Panc1 (cell line): Measurements from ENCODE around the gene MOXD1. TPM values are rescaled to one million over a fixed set of nuclear protein-coding genes. Genes with fewer than 3 reads are reported as not detected.

ENCODE experiments used
- ATAC-seq: fragments of 200-7000 bp; cut with Tn5 transposase; 2 replicates; pipeline ENCODE4 v1.9.1; 2020; ENCODE audit warnings: mild to moderate bottlenecking, moderate library complexity
- BruUV-seq: library from RNA; stranded (reverse); fragments of 400-500 nt; replicated peaks from 2 replicates; lab custom pipeline; 2021; lab: Mats Ljungman, UMichigan
- CTCF ChIA-PET: fragments of 300-600 bp; sonication (Branson Sonifier 250); formaldehyde crosslinking; loops from one replicate; lab custom pipeline; 2022; ENCODE audit warnings: antibody characterized with exemption; lab: Charles Lee
- POLR2A ChIA-PET: fragments of 300-600 bp; sonication (Branson Sonifier 250); formaldehyde crosslinking; loops from one replicate; lab custom pipeline; 2022; ENCODE audit warnings: antibody characterized with exemption; lab: Charles Lee
- DNase-seq: peaks from one replicate; pipeline ENCODE4 v3.0.0-alpha.2; 2010; ENCODE audit warnings: low read depth, low spot score
- H3K27ac ChIP-seq: 2 replicates; pipeline ENCODE4 v1.5.1; 2011; ENCODE audit warnings: mild to moderate bottlenecking, low read length, inconsistent platforms
- H3K27me3 ChIP-seq: fragments of 200-500 bp; sonication (Bioruptor generic); 2 replicates; pipeline ENCODE4 v1.6.0; 2014; ENCODE audit warnings: low read length, inconsistent platforms; ENCODE audit not compliant: control insufficient read depth, insufficient read depth
- H3K36me3 ChIP-seq: fragments of 200-500 bp; sonication (Bioruptor generic); 2 replicates; pipeline ENCODE4 v1.5.1; 2014; ENCODE audit warnings: inconsistent platforms, mild to moderate bottlenecking, low read length, moderate library complexity; ENCODE audit not compliant: control insufficient read depth, insufficient read depth
- H3K4me1 ChIP-seq: 2 replicates; pipeline ENCODE4 v1.5.1; 2011; ENCODE audit warnings: inconsistent platforms, mild to moderate bottlenecking, low read length, moderate library complexity; ENCODE audit not compliant: control insufficient read depth, insufficient read depth
- H3K4me3 ChIP-seq, 2 experiments: 2 replicates each; pipeline ENCODE4 v1.5.1; 2011 to 2012; ENCODE audit warnings: low read depth in 2 of 2, low read length in 2 of 2, mild to moderate bottlenecking in 2 of 2, inconsistent platforms in 1 of 2, moderate library complexity in 1 of 2
- H3K9me3 ChIP-seq: fragments of 200-500 bp; sonication (Bioruptor generic); 2 replicates; pipeline ENCODE4 v1.5.1; 2014; ENCODE audit warnings: low read depth, mild to moderate bottlenecking, inconsistent platforms, low read length, moderate library complexity; ENCODE audit not compliant: control insufficient read depth, insufficient read depth
- CTCF ChIP-seq: fragments of 450-650 bp; IDR thresholded peaks from 2 replicates; pipeline ENCODE4 v1.5.1; 2017; ENCODE audit warnings: mild to moderate bottlenecking
- POLR2AphosphoS5 ChIP-seq: IDR thresholded peaks from 2 replicates; pipeline ENCODE4 v1.6.1; 2012; ENCODE audit warnings: mild to moderate bottlenecking, low read depth, low read length, moderate library complexity
- REST ChIP-seq, 2 experiments: IDR thresholded peaks; 2 replicates each; pipeline ENCODE4 v1.6.1; 2011 to 2012; ENCODE audit warnings: low read depth in 2 of 2, control low read depth in 1 of 2, low read length in 1 of 2, mild to moderate bottlenecking in 1 of 2, moderate library complexity in 1 of 2; ENCODE audit not compliant: insufficient read depth in 1 of 2
- SIN3A ChIP-seq: IDR thresholded peaks from 2 replicates; pipeline ENCODE4 v1.6.1; 2012; ENCODE audit warnings: low read depth, mild to moderate bottlenecking, low read length, moderate library complexity, borderline replicate concordance; ENCODE audit not compliant: insufficient read depth
- TCF7L2 ChIP-seq: IDR thresholded peaks from 2 replicates; pipeline ENCODE4 v1.6.1; 2011; ENCODE audit warnings: mild to moderate bottlenecking, low read depth, low read length, inconsistent platforms
- in situ Hi-C: cut with HindIII; loops from 2 replicates; pipeline ENCODE4 v1.10.0; 2016; ENCODE audit warnings: low sequenced_read_pairs, low pct_unique_long_range_greater_than_20kb
- intact Hi-C: fragments of 100-400 bp; cut with micrococcal nuclease; formaldehyde crosslinking; loops from one replicate; pipeline ENCODE4 v1.10.0; 2022; ENCODE audit not compliant: unreplicated experiment
- total RNA-seq: library from RNA; stranded (reverse); gene quantifications from one replicate; pipeline ENCODE4 v1.2.1, GENCODE V29; 2021; ENCODE audit not compliant: unreplicated experiment

MOXD1 gene
- total RNA-seq, 1 experiment from 2014 or later = 0.21 TPM

- BruUV-seq = no TSS peak
- in situ Hi-C loops = no loop called here
Measured at GRCh38 chr6:132344811-132345210, 56.5 kb downstream of the MOXD1 start.

GRCh38 chr6:132341646-132342045 is 59.6 kb downstream of the MOXD1 start:
- CTCF ChIA-PET = no interaction called here
- TF ChIP-seq SIN3A (no peak), POLR2AphosphoS5 (no peak), TCF7L2 (no peak), REST (IDR thresholded peaks at IDR 0.05; ENCODE audit: insufficient read depth in 1 of 2, low read depth in 2 of 2, low read length in 1 of 2) (no peak), CTCF (no peak)
- BruUV-seq = no TSS peak
- no peak for DNase-seq
- Histone ChIP-seq H3K4me1 (no peaks in the 10 kb centered on the region), H3K36me3 (no peaks in the 10 kb centered on the region; the same call in 1 of the 2 replicates), H3K27me3 (no peaks in the 10 kb centered on the region), H3K9me3 (no peaks in the 10 kb centered on the region; the same call in 1 of the 2 replicates), H3K4me3 (no peak overlapping the region), H3K27ac (no peak overlapping the region)
- in situ Hi-C loops (no loop called here), intact Hi-C loops (no loop called here)
- ATAC-seq = no peak
- POLR2A ChIA-PET = no interaction called here

More at GRCh38 chr6:132344811-132345210, 56.5 kb downstream of the MOXD1 start:
- intact Hi-C loops = no loop called here
- no peaks in the 10 kb centered on the region for H3K4me1 ChIP-seq
- no peak for DNase-seq
- POLR2A ChIA-PET = no interaction called here
- no peaks in the 10 kb centered on the region; the same call in 1 of the 2 replicates for H3K9me3 ChIP-seq
- H3K4me3 ChIP-seq = no peak overlapping the region
- H3K27ac ChIP-seq = no peak overlapping the region
- ATAC-seq = no peak
- H3K27me3 ChIP-seq = no peaks in the 10 kb centered on the region
- TF ChIP-seq CTCF = no peak
- TF ChIP-seq POLR2AphosphoS5 = no peak
- no peak for TF ChIP-seq TCF7L2
- TF ChIP-seq REST (IDR thresholded peaks at IDR 0.05; ENCODE audit: insufficient read depth in 1 of 2, low read depth in 2 of 2, low read length in 1 of 2) = no peak
- TF ChIP-seq SIN3A = no peak
- CTCF ChIA-PET = no interaction called here
- no peaks in the 10 kb centered on the region for H3K36me3 ChIP-seq
